Adrenal gland (tissue), 5 donors: ENCODE results near the gene RASSF1.

Experiments used
- POLR2A ChIP-seq, 2 donors: fragments of 450-650 bp; IDR thresholded peaks; one replicate each; pipeline ENCODE4 v1.6.1; 2017; ENCODE audit warnings: antibody characterized with exemption in 2 of 2, mild to moderate bottlenecking in 2 of 2, moderate library complexity in 1 of 2
- TF ChIP-seq, protein P1 (sequence below), 6 experiments: fragments of 450-650 bp in 4 of 6; fragments of 200-600 bp in 2 of 6; sonication (generic) in 1 of 6; IDR thresholded peaks; 1 replicate in 5 of 6; 2 replicates in 1 of 6; pipeline versions ENCODE4 v1.5.1 to v1.8.0; 2016 to 2021; ENCODE audit warnings: antibody characterized with exemption in 6 of 6, mild to moderate bottlenecking in 2 of 6, moderate library complexity in 1 of 6
- donor health status: DM: no; HTN: no; CAD: no.

GRCh38 chr3:50287262-50287661 lies 53.4 kb downstream of the RASSF1 start:
- TF ChIP-seq POLR2A (IDR thresholded peaks at IDR 0.05), result no peak
- TF ChIP-seq, protein P1, sequence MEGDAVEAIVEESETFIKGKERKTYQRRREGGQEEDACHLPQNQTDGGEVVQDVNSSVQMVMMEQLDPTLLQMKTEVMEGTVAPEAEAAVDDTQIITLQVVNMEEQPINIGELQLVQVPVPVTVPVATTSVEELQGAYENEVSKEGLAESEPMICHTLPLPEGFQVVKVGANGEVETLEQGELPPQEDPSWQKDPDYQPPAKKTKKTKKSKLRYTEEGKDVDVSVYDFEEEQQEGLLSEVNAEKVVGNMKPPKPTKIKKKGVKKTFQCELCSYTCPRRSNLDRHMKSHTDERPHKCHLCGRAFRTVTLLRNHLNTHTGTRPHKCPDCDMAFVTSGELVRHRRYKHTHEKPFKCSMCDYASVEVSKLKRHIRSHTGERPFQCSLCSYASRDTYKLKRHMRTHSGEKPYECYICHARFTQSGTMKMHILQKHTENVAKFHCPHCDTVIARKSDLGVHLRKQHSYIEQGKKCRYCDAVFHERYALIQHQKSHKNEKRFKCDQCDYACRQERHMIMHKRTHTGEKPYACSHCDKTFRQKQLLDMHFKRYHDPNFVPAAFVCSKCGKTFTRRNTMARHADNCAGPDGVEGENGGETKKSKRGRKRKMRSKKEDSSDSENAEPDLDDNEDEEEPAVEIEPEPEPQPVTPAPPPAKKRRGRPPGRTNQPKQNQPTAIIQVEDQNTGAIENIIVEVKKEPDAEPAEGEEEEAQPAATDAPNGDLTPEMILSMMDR (IDR thresholded peaks at IDR 0.05), result no peak
